Neural progenitor cell (in vitro differentiated cells): Measurements from ENCODE around the gene KCP. TPM values are rescaled to one million over a fixed set of nuclear protein-coding genes. Genes with fewer than 3 reads are reported as not detected.

Experiments
- DNase-seq: peaks from one replicate; pipeline ENCODE4 v3.0.0-alpha.2; 2016; ENCODE audit warnings: low spot score
- H2AFZ ChIP-seq: fragments of 200-600 bp; sonication (generic); replicated peaks from 2 replicates; pipeline ENCODE4 v1.6.1; 2016; ENCODE audit warnings: antibody characterized with exemption
- H3F3A ChIP-seq: fragments of 200-600 bp; sonication (generic); 2 replicates; pipeline ENCODE4 v1.6.1; 2016; ENCODE audit warnings: antibody characterized with exemption, low read depth
- H3K27ac ChIP-seq: fragments of 200-600 bp; sonication (generic); 2 replicates; pipeline ENCODE4 v1.5.1; 2016; ENCODE audit warnings: mild to moderate bottlenecking
- H3K27me3 ChIP-seq: fragments of 200-600 bp; sonication (generic); 2 replicates; pipeline ENCODE4 v1.6.1; 2016; ENCODE audit warnings: mild to moderate bottlenecking, moderate library complexity
- H3K36me3 ChIP-seq: fragments of 200-600 bp; sonication (generic); 2 replicates; pipeline ENCODE4 v1.5.1; 2016
- H3K4me1 ChIP-seq: fragments of 200-600 bp; sonication (generic); 2 replicates; pipeline ENCODE4 v1.6.1; 2016; ENCODE audit warnings: mixed run types
- H3K4me2 ChIP-seq: fragments of 200-600 bp; sonication (generic); 2 replicates; pipeline ENCODE4 v1.6.1; 2016
- H3K4me3 ChIP-seq: fragments of 200-600 bp; sonication (generic); 2 replicates; pipeline ENCODE4 v1.5.1; 2016
- H3K79me2 ChIP-seq: fragments of 200-600 bp; sonication (generic); 2 replicates; pipeline ENCODE4 v1.6.1; 2016; ENCODE audit warnings: low read depth
- H3K9ac ChIP-seq: fragments of 200-600 bp; sonication (generic); 2 replicates; pipeline ENCODE4 v1.6.1; 2016
- H3K9me3 ChIP-seq: fragments of 200-600 bp; sonication (generic); 2 replicates; pipeline ENCODE4 v1.5.1; 2016; ENCODE audit warnings: low read depth
- H4K20me1 ChIP-seq: fragments of 200-600 bp; sonication (generic); 2 replicates; pipeline ENCODE4 v1.6.1; 2016; ENCODE audit warnings: low read depth
- H3K27ac Mint-ChIP-seq: 3 replicates; pipeline ENCODE4 v1.8.0; 2021; ENCODE audit warnings: mixed read lengths
- H3K27me3 Mint-ChIP-seq: 2 replicates; pipeline ENCODE4 v1.8.0; 2022; ENCODE audit warnings: low read depth, mild to moderate bottlenecking, inconsistent platforms, moderate library complexity, mixed read lengths; ENCODE audit not compliant: insufficient read depth
- H3K36me3 Mint-ChIP-seq: 3 replicates; pipeline ENCODE4 v1.8.0; 2021; ENCODE audit warnings: mixed read lengths
- H3K4me1 Mint-ChIP-seq: 3 replicates; pipeline ENCODE4 v1.8.0; 2021; ENCODE audit warnings: mixed read lengths
- H3K4me3 Mint-ChIP-seq: 3 replicates; pipeline ENCODE4 v1.8.0; 2021; ENCODE audit warnings: mild to moderate bottlenecking, moderate library complexity, mixed read lengths
- H3K9me3 Mint-ChIP-seq: 3 replicates; pipeline ENCODE4 v1.8.0; 2020; ENCODE audit warnings: mixed read lengths
- EZH2 ChIP-seq: fragments of 200-600 bp; sonication (generic); IDR thresholded peaks from 2 replicates; pipeline ENCODE4 v1.6.1; 2017; ENCODE audit warnings: antibody characterized with exemption, mild to moderate bottlenecking, moderate library complexity
- EZH2phosphoT487 ChIP-seq: fragments of 200-600 bp; sonication (generic); IDR thresholded peaks from 2 replicates; pipeline ENCODE4 v1.6.1; 2017; ENCODE audit warnings: antibody characterized with exemption
- total RNA-seq: library from RNA; depleted of rRNA; stranded (reverse); fragments of >200 nt; gene quantifications from 2 replicates; pipeline ENCODE4 v1.2.3, GENCODE V29; 2015; ENCODE audit warnings: low replicate concordance
- TF ChIP-seq, protein P1 (sequence below): fragments of 200-600 bp; sonication (generic); IDR thresholded peaks from 2 replicates; pipeline ENCODE4 v1.5.1; 2017; ENCODE audit warnings: antibody characterized with exemption, mild to moderate bottlenecking

KCP gene
- total RNA-seq, 1 donor from 2014 or later: 0.06 TPM

DNA sequence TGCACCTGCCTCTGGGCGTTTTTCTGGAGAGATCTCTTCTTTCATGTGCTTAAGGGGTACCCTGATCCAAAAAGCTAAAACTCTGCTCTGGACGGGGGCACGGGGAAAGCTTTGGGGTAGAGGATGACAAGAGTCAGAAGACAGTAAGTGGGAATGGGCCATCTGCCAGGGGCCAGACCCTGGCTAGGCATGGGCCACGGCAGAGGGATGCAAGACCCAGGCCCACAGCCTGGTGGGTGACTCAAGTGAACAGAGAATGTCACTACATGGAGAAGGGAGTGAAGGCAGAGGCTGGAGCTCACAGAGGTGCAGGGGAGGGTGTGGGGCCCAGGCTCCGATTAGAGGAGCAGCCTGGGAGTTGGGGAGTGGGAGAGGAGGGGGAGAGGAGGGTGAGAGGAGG lies 65.0 kb downstream of the KCP start:
- Histone ChIP-seq H3K4me3 (no peak overlapping the region), H3K4me1 (no peaks in the 10 kb centered on the region), H3F3A (peaks cover 5% of the 10 kb centered on the region), H3K9ac (no peak overlapping the region), H3K27ac (no peak overlapping the region), H4K20me1 (no peaks in the 10 kb centered on the region), H3K79me2 (no peaks in the 10 kb centered on the region), H3K27me3 (no peaks in the 10 kb centered on the region), H3K9me3 (no peaks in the 10 kb centered on the region), H3K36me3 (no peaks in the 10 kb centered on the region), H3K4me2 (no peak overlapping the region), H2AFZ (no peak overlapping the region)
- peak overlapping the region; percentile 38 for H3K27ac Mint-ChIP-seq
- H3K9me3 Mint-ChIP-seq: no peaks in the 10 kb centered on the region
- no peaks in the 10 kb centered on the region for H3K4me1 Mint-ChIP-seq
- DNase-seq: no peak
- H3K36me3 Mint-ChIP-seq: peaks cover 2% of the 10 kb centered on the region
- H3K4me3 Mint-ChIP-seq: no peak overlapping the region
- TF ChIP-seq, protein P1, sequence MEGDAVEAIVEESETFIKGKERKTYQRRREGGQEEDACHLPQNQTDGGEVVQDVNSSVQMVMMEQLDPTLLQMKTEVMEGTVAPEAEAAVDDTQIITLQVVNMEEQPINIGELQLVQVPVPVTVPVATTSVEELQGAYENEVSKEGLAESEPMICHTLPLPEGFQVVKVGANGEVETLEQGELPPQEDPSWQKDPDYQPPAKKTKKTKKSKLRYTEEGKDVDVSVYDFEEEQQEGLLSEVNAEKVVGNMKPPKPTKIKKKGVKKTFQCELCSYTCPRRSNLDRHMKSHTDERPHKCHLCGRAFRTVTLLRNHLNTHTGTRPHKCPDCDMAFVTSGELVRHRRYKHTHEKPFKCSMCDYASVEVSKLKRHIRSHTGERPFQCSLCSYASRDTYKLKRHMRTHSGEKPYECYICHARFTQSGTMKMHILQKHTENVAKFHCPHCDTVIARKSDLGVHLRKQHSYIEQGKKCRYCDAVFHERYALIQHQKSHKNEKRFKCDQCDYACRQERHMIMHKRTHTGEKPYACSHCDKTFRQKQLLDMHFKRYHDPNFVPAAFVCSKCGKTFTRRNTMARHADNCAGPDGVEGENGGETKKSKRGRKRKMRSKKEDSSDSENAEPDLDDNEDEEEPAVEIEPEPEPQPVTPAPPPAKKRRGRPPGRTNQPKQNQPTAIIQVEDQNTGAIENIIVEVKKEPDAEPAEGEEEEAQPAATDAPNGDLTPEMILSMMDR: no peak
- no peak for TF ChIP-seq EZH2phosphoT487
- no peak for TF ChIP-seq EZH2
- peaks cover 2% of the 10 kb centered on the region for H3K27me3 Mint-ChIP-seq

GRCh38 chr7:128844777-128845311 lies 65.7 kb downstream of the KCP start:
- H3K4me3 Mint-ChIP-seq: no peak overlapping the region
- no peaks in the 10 kb centered on the region for H3K36me3 ChIP-seq
- H3K9me3 ChIP-seq: no peaks in the 10 kb centered on the region
- H3K9me3 Mint-ChIP-seq: no peaks in the 10 kb centered on the region
- H3K36me3 Mint-ChIP-seq: peaks cover 2% of the 10 kb centered on the region
- no peak overlapping the region for H3K9ac ChIP-seq
- H3K27ac ChIP-seq: no peak overlapping the region
- TF ChIP-seq EZH2: no peak
- no peaks in the 10 kb centered on the region for H4K20me1 ChIP-seq
- H3K27me3 Mint-ChIP-seq: no peaks in the 10 kb centered on the region
- no peaks in the 10 kb centered on the region for H3K27me3 ChIP-seq
- no peak overlapping the region for H3K4me3 ChIP-seq
- peaks cover 5% of the 10 kb centered on the region for H3F3A ChIP-seq
- no peaks in the 10 kb centered on the region for H3K4me1 ChIP-seq
- no peak overlapping the region for H2AFZ ChIP-seq
- H3K4me1 Mint-ChIP-seq: no peaks in the 10 kb centered on the region
- H3K4me2 ChIP-seq: no peak overlapping the region
- H3K27ac Mint-ChIP-seq: peak overlapping the region; percentile 11
- H3K79me2 ChIP-seq: no peaks in the 10 kb centered on the region
- no peak for DNase-seq

DNA sequence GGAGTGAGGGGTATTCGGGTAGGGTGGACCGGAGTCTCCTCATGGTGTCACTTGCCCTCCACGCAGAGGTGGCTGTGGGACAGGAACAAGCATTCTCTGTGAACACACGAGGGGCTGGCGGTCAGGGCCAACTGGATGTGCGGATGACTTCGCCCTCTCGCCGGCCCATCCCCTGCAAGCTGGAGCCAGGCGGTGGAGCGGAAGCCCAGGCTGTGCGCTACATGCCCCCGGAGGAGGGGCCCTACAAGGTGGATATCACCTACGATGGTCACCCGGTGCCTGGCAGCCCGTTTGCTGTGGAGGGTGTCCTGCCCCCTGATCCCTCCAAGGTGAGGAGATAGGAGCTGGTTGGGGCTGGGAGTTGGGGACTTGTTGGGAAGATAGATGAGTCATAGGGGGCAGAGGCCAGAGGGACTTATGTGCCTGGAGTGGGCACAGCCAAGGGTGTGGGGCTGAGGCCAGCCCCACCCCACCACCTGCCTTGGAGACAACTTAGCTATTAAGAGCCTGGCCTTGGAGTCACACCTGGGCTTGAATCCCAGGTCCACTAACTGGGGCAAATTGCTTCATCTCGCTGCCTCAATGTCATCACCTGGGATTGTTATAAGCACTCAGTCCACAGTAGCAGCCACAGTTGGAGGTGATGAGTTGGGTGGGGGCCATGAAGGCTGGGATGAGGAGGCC lies 66.4 kb downstream of the KCP start:
- no peak for DNase-seq
- Mint-ChIP-seq H3K4me1 (no peaks in the 10 kb centered on the region), H3K9me3 (no peaks in the 10 kb centered on the region), H3K27me3 (peaks cover 2% of the 10 kb centered on the region), H3K4me3 (peak overlapping the region; percentile 43), H3K36me3 (peaks cover 2% of the 10 kb centered on the region), H3K27ac (no peak overlapping the region)
- H3K4me3 ChIP-seq: no peak overlapping the region
- H3K4me1 ChIP-seq: no peaks in the 10 kb centered on the region
- no peaks in the 10 kb centered on the region for H3K27me3 ChIP-seq
- H3F3A ChIP-seq: peaks cover 5% of the 10 kb centered on the region
- no peaks in the 10 kb centered on the region for H3K9me3 ChIP-seq
- H3K27ac ChIP-seq: no peak overlapping the region
- TF ChIP-seq EZH2 (no peak), EZH2phosphoT487 (no peak)
- TF ChIP-seq, protein P1: no peak
- H2AFZ ChIP-seq: no peak overlapping the region
- no peak overlapping the region for H3K4me2 ChIP-seq
- no peaks in the 10 kb centered on the region for H3K36me3 ChIP-seq
- H4K20me1 ChIP-seq: no peaks in the 10 kb centered on the region
- H3K9ac ChIP-seq: no peak overlapping the region
- H3K79me2 ChIP-seq: no peaks in the 10 kb centered on the region
